ENCODE results near the gene SNTG2.
"Not testable (repeated sequence)": the region's sequence is repeated elsewhere in the genome, so short reads cannot be mapped to it uniquely, and the experiment has no call there.

The SNTG2 gene

DNA sequence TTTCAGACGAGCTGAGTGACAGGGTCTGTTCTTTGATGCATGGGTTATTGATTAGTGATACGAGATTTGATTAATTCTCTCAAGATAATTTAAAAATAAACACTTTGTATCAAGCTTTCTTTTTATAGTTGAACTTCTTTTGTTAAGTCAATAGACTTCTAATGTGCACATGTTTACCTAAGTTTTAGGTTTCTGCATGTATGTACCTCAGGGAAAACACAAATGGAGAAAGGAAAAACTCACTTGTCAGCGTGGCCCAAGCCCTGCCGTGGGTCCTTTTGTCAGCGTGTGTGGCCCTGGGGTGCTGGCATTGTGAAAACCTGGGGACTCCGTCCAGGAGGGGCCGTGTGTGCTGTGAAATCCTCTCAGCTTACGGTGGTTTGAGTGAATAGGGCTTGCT is 153.7 kb downstream of the SNTG2 start:
- no peak overlapping the region for H4K91ac ChIP-seq (ENCODE audit: low read depth, low read length, poor library complexity)
- H3K9ac ChIP-seq (ENCODE audit: low read depth, low read length, poor library complexity), result no peak overlapping the region
- H3K27ac ChIP-seq (replicated peaks; ENCODE audit: low read length), result no peak overlapping the region
- no CpG with 5 or more reads among the region's 8 CpGs for WGBS, 2 donors (ENCODE audit: extremely low coverage in 2 of 2, insufficient read length in 2 of 2, insufficient replicate concordance in 1 of 2)
- no peak overlapping the region for H2AFZ ChIP-seq (ENCODE audit: low read length)
- H3K18ac ChIP-seq (ENCODE audit: low read length), result no peak overlapping the region
- H2BK5ac ChIP-seq (ENCODE audit: low read length), result no peak overlapping the region
- no peaks in the 10 kb centered on the region for H3K27me3 ChIP-seq (ENCODE audit: control insufficient read depth in 3 of 3, insufficient read depth in 3 of 3, low read depth in 1 of 3, low read length in 3 of 3)
- no peaks in the 10 kb centered on the region for H3K79me1 ChIP-seq (ENCODE audit: low read depth, low read length)
- no peaks in the 10 kb centered on the region for H3K36me3 ChIP-seq (replicated peaks in 1 of 2; ENCODE audit: control insufficient read depth in 2 of 2, insufficient read depth in 2 of 2, low read length in 2 of 2)
- H3K9me3 ChIP-seq (replicated peaks in 1 of 2; ENCODE audit: control insufficient read depth in 2 of 2, insufficient read depth in 1 of 2, low read depth in 1 of 2, low read length in 2 of 2), result no peaks in the 10 kb centered on the region
- H2AK5ac ChIP-seq (ENCODE audit: low read depth, low read length), result no peak overlapping the region
- no peak overlapping the region for H2BK120ac ChIP-seq (ENCODE audit: low read depth, low read length)
- peaks cover 0 to 5% of the 10 kb centered on the region in 2 donors for H3K4me1 ChIP-seq (ENCODE audit: control insufficient read depth in 2 of 2, insufficient read depth in 1 of 2, low read depth in 1 of 2, low read length in 2 of 2)
- H3K4me3 ChIP-seq (ENCODE audit: low read length in 2 of 2), result no peak overlapping the region
- no peak overlapping the region for H2BK12ac ChIP-seq (ENCODE audit: low read length)
- H3K4ac ChIP-seq (ENCODE audit: low read length), result no peak overlapping the region
- no peak overlapping the region for H2BK15ac ChIP-seq (ENCODE audit: low read length)
- no peak overlapping the region for H3K23ac ChIP-seq (ENCODE audit: low read depth, low read length, poor library complexity)
- H3K4me2 ChIP-seq (ENCODE audit: insufficient read depth, low read length, poor library complexity, severe bottlenecking), result no peak overlapping the region
- no peak overlapping the region for H3K14ac ChIP-seq (ENCODE audit: low read length)
- no peak overlapping the region for H4K8ac ChIP-seq (ENCODE audit: low read depth, low read length)
- no peak for DNase-seq (ENCODE audit: low spot score)

DNA sequence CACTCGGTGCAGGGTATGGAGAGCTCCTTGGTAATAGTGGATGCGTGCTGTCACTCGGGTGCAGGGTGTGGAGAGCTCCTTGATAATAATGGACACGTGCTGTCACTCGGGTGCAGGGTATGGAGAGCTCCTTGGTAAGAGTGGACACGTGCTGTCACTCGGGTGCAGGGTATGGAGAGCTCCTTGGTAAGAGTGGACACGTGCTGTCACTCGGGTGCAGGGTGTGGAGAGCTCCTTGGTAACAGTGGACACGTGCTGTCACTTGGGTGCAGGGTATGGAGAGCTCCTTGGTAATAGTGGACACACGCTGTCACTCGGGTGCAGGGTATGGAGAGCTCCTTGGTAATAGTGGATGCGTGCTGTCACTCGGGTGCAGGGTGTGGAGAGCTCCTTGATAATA is 155.7 kb downstream of the SNTG2 start:
- H3K27me3 ChIP-seq (ENCODE audit: control insufficient read depth in 3 of 3, insufficient read depth in 3 of 3, low read depth in 1 of 3, low read length in 3 of 3); H3K36me3 ChIP-seq (replicated peaks in 1 of 2; ENCODE audit: control insufficient read depth in 2 of 2, insufficient read depth in 2 of 2, low read length in 2 of 2); DNase-seq (ENCODE audit: low spot score); H3K79me1 ChIP-seq (ENCODE audit: low read depth, low read length); H4K91ac ChIP-seq (ENCODE audit: low read depth, low read length, poor library complexity); H3K4me2 ChIP-seq (ENCODE audit: insufficient read depth, low read length, poor library complexity, severe bottlenecking); H3K18ac ChIP-seq (ENCODE audit: low read length); H2BK5ac ChIP-seq (ENCODE audit: low read length); H2BK12ac ChIP-seq (ENCODE audit: low read length); H3K4me1 ChIP-seq (ENCODE audit: control insufficient read depth in 2 of 2, insufficient read depth in 1 of 2, low read depth in 1 of 2, low read length in 2 of 2); H3K27ac ChIP-seq (replicated peaks; ENCODE audit: low read length); H3K9me3 ChIP-seq (replicated peaks in 1 of 2; ENCODE audit: control insufficient read depth in 2 of 2, insufficient read depth in 1 of 2, low read depth in 1 of 2, low read length in 2 of 2); H3K23ac ChIP-seq (ENCODE audit: low read depth, low read length, poor library complexity); H3K14ac ChIP-seq (ENCODE audit: low read length); H2BK120ac ChIP-seq (ENCODE audit: low read depth, low read length); H3K4ac ChIP-seq (ENCODE audit: low read length); H3K4me3 ChIP-seq (ENCODE audit: low read length in 2 of 2); H4K8ac ChIP-seq (ENCODE audit: low read depth, low read length); H3K9ac ChIP-seq (ENCODE audit: low read depth, low read length, poor library complexity); H2AK5ac ChIP-seq (ENCODE audit: low read depth, low read length); H2BK15ac ChIP-seq (ENCODE audit: low read length); H2AFZ ChIP-seq (ENCODE audit: low read length): not testable (repeated sequence)
- WGBS, 2 donors (ENCODE audit: extremely low coverage in 2 of 2, insufficient read length in 2 of 2, insufficient replicate concordance in 1 of 2), result no CpG with 5 or more reads among the region's 14 CpGs

DNA sequence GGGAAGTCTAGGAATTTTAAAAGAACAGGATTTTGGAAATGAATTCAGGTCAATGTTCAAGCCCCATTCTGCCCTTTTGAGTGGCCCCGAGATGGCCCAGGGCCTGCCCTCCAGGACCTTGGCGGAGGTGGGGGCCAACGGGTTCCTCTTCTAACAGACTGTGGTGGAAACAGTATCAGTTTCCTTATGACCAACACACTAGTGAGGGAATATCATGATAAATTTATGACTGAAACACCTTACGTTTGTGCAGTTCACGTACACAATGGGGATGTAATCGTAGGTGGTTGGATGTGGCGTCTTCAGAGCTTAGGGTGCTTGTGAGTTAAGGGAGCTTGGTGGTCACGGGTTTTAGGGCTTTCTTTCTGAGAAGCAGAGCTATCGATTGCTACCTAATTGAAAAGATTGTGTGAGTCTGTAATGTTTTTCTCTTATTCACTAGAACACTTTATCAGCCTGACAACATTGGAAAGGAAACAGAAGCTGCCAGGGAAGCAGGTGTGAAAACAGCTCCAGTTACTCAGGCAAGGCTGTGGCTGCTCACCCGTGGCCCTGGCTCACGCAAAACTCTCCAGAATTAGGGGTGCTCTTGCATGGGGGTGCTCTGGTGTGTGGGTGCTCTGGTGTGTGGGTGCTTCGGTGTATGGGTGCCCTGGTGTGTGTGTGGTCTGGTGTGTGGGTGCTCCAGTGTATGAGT is 165.3 kb downstream of the SNTG2 start:
- Histone ChIP-seq H2BK15ac (ENCODE audit: low read length) (no peak overlapping the region), H3K4ac (ENCODE audit: low read length) (no peak overlapping the region), H3K36me3 (replicated peaks in 1 of 2; ENCODE audit: control insufficient read depth in 2 of 2, insufficient read depth in 2 of 2, low read length in 2 of 2) (no peaks in the 10 kb centered on the region), H2BK12ac (ENCODE audit: low read length) (no peak overlapping the region), H2AFZ (ENCODE audit: low read length) (no peak overlapping the region), H3K27ac (replicated peaks; ENCODE audit: low read length) (no peak overlapping the region), H3K14ac (ENCODE audit: low read length) (peak overlapping the region; percentile 92), H3K18ac (ENCODE audit: low read length) (peak overlapping the region; percentile 61), H2BK120ac (ENCODE audit: low read depth, low read length) (no peak overlapping the region), H3K23ac (ENCODE audit: low read depth, low read length, poor library complexity) (peak overlapping the region; percentile 94), H3K4me3 (ENCODE audit: low read length in 2 of 2) (peak overlapping the region in 1 of 2 donors; percentile 30), H3K9me3 (replicated peaks in 1 of 2; ENCODE audit: control insufficient read depth in 2 of 2, insufficient read depth in 1 of 2, low read depth in 1 of 2, low read length in 2 of 2) (peaks cover 0 to 7% of the 10 kb centered on the region in 2 donors), H3K9ac (ENCODE audit: low read depth, low read length, poor library complexity) (no peak overlapping the region), H4K91ac (ENCODE audit: low read depth, low read length, poor library complexity) (no peak overlapping the region), H3K4me1 (ENCODE audit: control insufficient read depth in 2 of 2, insufficient read depth in 1 of 2, low read depth in 1 of 2, low read length in 2 of 2) (no peaks in the 10 kb centered on the region), H4K8ac (ENCODE audit: low read depth, low read length) (peak overlapping the region; percentile 57), H2AK5ac (ENCODE audit: low read depth, low read length) (no peak overlapping the region), H2BK5ac (ENCODE audit: low read length) (peak overlapping the region; percentile 19), H3K27me3 (ENCODE audit: control insufficient read depth in 3 of 3, insufficient read depth in 3 of 3, low read depth in 1 of 3, low read length in 3 of 3) (no peaks in the 10 kb centered on the region), H3K79me1 (ENCODE audit: low read depth, low read length) (peaks cover 4% of the 10 kb centered on the region), H3K4me2 (ENCODE audit: insufficient read depth, low read length, poor library complexity, severe bottlenecking) (no peak overlapping the region)
- no peak for DNase-seq (ENCODE audit: low spot score)
- no CpG with 5 or more reads among the region's 12 CpGs for WGBS, 2 donors (ENCODE audit: extremely low coverage in 2 of 2, insufficient read length in 2 of 2, insufficient replicate concordance in 1 of 2)

- H3K4ac ChIP-seq (ENCODE audit: low read length), result no peak overlapping the region
- H3K36me3 ChIP-seq (replicated peaks in 1 of 2; ENCODE audit: control insufficient read depth in 2 of 2, insufficient read depth in 2 of 2, low read length in 2 of 2), result no peaks in the 10 kb centered on the region
- no peak overlapping the region for H2BK12ac ChIP-seq (ENCODE audit: low read length)
- H3K4me3 ChIP-seq (ENCODE audit: low read length in 2 of 2), result no peak overlapping the region
- no peak overlapping the region for H3K14ac ChIP-seq (ENCODE audit: low read length)
- no peaks in the 10 kb centered on the region for H3K27me3 ChIP-seq (ENCODE audit: control insufficient read depth in 3 of 3, insufficient read depth in 3 of 3, low read depth in 1 of 3, low read length in 3 of 3)
- H2BK5ac ChIP-seq (ENCODE audit: low read length), result no peak overlapping the region
- no peak overlapping the region for H3K27ac ChIP-seq (replicated peaks; ENCODE audit: low read length)
- no peaks in the 10 kb centered on the region for H3K4me1 ChIP-seq (ENCODE audit: control insufficient read depth in 2 of 2, insufficient read depth in 1 of 2, low read depth in 1 of 2, low read length in 2 of 2)
- H3K9ac ChIP-seq (ENCODE audit: low read depth, low read length, poor library complexity), result no peak overlapping the region
- no peak overlapping the region for H4K91ac ChIP-seq (ENCODE audit: low read depth, low read length, poor library complexity)
- no peak for DNase-seq (ENCODE audit: low spot score)
- no peak overlapping the region for H4K8ac ChIP-seq (ENCODE audit: low read depth, low read length)
- H3K9me3 ChIP-seq (replicated peaks in 1 of 2; ENCODE audit: control insufficient read depth in 2 of 2, insufficient read depth in 1 of 2, low read depth in 1 of 2, low read length in 2 of 2), result peaks cover 0 to 7% of the 10 kb centered on the region in 2 donors
- H3K23ac ChIP-seq (ENCODE audit: low read depth, low read length, poor library complexity), result no peak overlapping the region
- no peak overlapping the region for H2AFZ ChIP-seq (ENCODE audit: low read length)
- no peak overlapping the region for H3K4me2 ChIP-seq (ENCODE audit: insufficient read depth, low read length, poor library complexity, severe bottlenecking)
- H3K18ac ChIP-seq (ENCODE audit: low read length), result peak overlapping the region; percentile 83
- H2BK120ac ChIP-seq (ENCODE audit: low read depth, low read length), result no peak overlapping the region
- no CpG with 5 or more reads among the region's 5 CpGs for WGBS, 2 donors (ENCODE audit: extremely low coverage in 2 of 2, insufficient read length in 2 of 2, insufficient replicate concordance in 1 of 2)
- peak overlapping the region; percentile 40 for H2AK5ac ChIP-seq (ENCODE audit: low read depth, low read length)
- peaks cover 4% of the 10 kb centered on the region for H3K79me1 ChIP-seq (ENCODE audit: low read depth, low read length)
- H2BK15ac ChIP-seq (ENCODE audit: low read length), result no peak overlapping the region
These were observed 166.9 kb downstream of the SNTG2 start for GRCh38 chr2:1117569-1117968.
